WERI-Rb-1 (cell line): ENCODE data around the gene MTSS2.

Source experiments
- DNase-seq: peaks from one replicate; pipeline ENCODE4 v3.0.0-alpha.2; 2020
- H3K27ac ChIP-seq: fragments of 250-450 bp; sonication (Bioruptor Pico); 2 replicates; pipeline ENCODE4 v1.5.1; 2020; ENCODE audit warnings: mild to moderate bottlenecking, moderate library complexity
- H3K27me3 ChIP-seq: fragments of 250-450 bp; sonication (Bioruptor Pico); 2 replicates; pipeline ENCODE4 v1.5.1; 2021; ENCODE audit warnings: mild to moderate bottlenecking, low read depth, moderate library complexity; ENCODE audit not compliant: insufficient read depth, severe bottlenecking
- H3K36me3 ChIP-seq: fragments of 250-450 bp; sonication (Bioruptor Pico); 2 replicates; pipeline ENCODE4 v1.5.1; 2020; ENCODE audit warnings: mild to moderate bottlenecking, moderate library complexity
- H3K4me3 ChIP-seq: 2 replicates; pipeline ENCODE4 v1.5.1; 2011; ENCODE audit warnings: low read depth, mild to moderate bottlenecking, control low read depth, low read length
- H3K9me3 ChIP-seq: fragments of 250-450 bp; sonication (Bioruptor Pico); 2 replicates; pipeline ENCODE4 v1.5.1; 2021; ENCODE audit warnings: mild to moderate bottlenecking, moderate library complexity; ENCODE audit not compliant: severe bottlenecking
- TF ChIP-seq, protein P1 (sequence below): IDR thresholded peaks from 2 replicates; pipeline ENCODE4 v1.5.1; 2011; ENCODE audit warnings: low read depth, mild to moderate bottlenecking, control low read depth, inconsistent platforms, low read length

The MTSS2 gene

DNA sequence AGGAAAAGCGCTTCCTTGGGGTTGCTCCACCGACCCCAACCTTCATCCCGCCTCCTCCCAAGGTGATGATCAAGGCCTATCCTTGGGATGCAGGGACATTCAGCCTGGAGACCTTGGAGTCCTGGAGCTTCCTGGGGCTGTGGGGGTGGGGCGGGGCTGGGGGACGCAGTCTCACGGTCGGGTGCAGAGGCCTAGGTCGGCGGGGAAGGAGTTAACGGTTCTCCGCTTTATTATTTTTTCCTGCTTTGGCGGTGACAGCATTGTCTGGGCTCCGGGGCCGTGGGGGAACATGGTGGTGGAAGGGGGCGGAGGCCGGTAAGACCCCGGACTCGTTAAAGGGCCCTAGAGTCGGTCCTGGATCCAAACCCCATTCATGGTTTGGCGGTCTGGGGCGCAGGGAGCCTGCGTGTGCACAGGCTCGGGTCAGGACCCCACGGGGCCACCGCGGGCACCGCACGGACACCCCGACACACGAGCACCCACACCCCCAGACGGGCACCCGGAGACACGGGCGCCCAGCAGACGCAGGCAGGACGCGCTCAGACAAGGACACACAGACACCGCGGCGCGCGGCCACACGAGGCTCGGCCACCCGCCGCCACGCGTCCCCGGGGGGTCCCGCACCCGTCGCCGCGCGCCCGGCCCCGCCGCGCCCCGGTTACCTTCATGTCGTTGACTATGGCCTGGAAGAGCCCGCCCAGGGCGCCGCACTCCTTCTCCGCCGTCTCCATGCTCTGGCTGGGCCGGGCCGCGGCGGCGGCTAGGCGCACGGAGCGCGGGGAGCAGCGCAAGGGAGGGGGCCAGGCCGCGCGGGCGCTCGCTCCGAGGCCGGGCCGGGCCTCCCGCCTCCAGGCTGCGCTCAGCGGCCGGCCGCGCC, 554 bp downstream of the MTSS2 start:
- Histone ChIP-seq H3K4me3 (peak overlapping the region; percentile 80), H3K27me3 (no peaks in the 10 kb centered on the region), H3K36me3 (peaks cover 20% of the 10 kb centered on the region), H3K27ac (peak overlapping the region; percentile 78), H3K9me3 (no peaks in the 10 kb centered on the region)
- no peak for DNase-seq
- TF ChIP-seq, protein P1, sequence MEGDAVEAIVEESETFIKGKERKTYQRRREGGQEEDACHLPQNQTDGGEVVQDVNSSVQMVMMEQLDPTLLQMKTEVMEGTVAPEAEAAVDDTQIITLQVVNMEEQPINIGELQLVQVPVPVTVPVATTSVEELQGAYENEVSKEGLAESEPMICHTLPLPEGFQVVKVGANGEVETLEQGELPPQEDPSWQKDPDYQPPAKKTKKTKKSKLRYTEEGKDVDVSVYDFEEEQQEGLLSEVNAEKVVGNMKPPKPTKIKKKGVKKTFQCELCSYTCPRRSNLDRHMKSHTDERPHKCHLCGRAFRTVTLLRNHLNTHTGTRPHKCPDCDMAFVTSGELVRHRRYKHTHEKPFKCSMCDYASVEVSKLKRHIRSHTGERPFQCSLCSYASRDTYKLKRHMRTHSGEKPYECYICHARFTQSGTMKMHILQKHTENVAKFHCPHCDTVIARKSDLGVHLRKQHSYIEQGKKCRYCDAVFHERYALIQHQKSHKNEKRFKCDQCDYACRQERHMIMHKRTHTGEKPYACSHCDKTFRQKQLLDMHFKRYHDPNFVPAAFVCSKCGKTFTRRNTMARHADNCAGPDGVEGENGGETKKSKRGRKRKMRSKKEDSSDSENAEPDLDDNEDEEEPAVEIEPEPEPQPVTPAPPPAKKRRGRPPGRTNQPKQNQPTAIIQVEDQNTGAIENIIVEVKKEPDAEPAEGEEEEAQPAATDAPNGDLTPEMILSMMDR: no peak

DNA sequence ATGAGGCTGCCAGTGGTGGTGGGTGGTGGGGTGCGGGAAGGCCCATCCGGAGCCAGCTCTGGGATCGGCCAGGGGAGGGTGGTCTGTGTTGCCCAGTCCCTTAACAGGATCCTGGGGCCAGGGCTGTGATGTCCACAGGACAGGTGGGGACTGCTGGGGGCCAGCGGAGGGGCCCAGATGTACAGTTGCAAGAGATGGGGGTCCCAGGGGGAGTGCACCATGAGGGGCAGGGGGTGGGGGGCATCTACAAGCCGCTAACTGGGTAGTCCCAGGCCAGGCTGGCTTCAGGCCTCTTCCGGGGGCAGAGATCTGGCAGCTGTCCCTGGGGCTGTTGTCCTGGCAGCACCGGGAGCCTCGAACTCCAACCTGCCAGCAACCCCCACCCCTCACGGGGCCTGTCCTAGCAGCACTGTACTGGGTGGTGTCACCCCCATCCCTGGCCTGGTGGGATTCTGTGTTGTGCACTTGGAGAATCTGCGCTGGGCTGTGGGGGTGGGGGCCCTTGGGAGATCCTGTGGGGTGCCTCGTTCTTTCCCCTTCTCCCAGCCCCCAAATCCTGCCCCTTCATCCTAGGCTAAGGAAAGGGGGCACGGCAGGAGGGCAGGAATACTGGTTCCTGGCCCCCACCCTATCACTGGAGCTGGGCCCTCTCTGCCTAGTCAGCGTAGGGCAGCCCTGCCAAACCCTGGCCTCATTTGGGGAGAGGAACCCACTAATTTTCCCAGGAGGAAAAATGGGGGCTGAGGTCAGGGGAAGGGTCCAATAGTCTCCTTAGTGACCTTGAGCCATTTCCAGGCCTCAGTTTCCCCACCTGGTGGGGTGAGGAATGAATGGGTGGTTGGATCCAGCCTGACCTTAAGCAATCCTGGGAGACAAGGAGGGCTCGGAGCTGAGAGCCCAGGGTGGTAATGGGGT, 1.4 kb downstream of the MTSS2 start:
- peaks cover 25% of the 10 kb centered on the region for H3K36me3 ChIP-seq
- H3K27ac ChIP-seq: peak overlapping the region; percentile 78
- peak overlapping the region; percentile 80 for H3K4me3 ChIP-seq
- H3K27me3 ChIP-seq: no peaks in the 10 kb centered on the region
- TF ChIP-seq, protein P1: no peak
- no peak for DNase-seq
- no peaks in the 10 kb centered on the region for H3K9me3 ChIP-seq

DNA sequence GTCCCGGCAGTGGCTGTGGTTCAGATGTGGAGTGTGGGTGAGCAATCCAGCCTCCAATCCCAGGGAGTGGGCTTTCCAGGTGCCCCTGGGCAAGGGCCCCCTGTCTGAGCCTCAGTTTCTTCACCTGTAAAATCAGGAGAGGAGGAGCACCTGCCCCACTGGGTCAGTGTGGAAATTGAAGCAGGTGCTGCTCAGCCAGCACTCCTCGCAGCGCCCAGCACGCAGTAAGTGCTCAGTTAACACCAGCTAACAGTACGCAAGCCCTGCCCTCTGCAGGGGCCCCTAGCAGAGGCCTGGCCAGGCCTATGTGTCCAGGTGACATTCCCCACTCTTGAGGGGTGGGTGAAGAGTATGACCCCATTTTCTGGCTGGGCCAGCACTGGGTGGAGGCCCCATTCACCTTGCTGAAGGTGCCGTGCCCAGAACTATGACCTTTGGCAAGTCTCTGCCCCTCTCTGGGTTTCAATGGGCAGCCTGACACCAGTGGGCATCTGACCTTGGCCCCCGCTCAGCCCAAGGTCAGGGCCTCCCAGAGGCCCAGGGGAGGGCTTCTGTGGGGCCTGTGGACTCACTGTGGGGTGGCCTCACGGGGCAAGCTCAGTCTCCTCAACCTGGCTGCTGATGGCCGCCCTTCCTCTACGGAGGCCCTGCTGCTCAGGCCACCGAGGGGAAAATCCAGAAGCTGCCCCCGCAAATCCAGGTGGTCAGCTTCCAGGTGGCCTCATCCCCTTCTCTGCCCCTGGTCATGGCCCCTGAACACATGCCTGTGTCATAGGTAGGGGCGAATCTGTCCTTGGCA, 2.5 kb downstream of the MTSS2 start:
- TF ChIP-seq, protein P1: no peak
- Histone ChIP-seq H3K27ac (no peak overlapping the region), H3K4me3 (no peak overlapping the region), H3K27me3 (no peaks in the 10 kb centered on the region), H3K36me3 (peaks cover 36% of the 10 kb centered on the region), H3K9me3 (no peaks in the 10 kb centered on the region)
- DNase-seq: no peak

DNA sequence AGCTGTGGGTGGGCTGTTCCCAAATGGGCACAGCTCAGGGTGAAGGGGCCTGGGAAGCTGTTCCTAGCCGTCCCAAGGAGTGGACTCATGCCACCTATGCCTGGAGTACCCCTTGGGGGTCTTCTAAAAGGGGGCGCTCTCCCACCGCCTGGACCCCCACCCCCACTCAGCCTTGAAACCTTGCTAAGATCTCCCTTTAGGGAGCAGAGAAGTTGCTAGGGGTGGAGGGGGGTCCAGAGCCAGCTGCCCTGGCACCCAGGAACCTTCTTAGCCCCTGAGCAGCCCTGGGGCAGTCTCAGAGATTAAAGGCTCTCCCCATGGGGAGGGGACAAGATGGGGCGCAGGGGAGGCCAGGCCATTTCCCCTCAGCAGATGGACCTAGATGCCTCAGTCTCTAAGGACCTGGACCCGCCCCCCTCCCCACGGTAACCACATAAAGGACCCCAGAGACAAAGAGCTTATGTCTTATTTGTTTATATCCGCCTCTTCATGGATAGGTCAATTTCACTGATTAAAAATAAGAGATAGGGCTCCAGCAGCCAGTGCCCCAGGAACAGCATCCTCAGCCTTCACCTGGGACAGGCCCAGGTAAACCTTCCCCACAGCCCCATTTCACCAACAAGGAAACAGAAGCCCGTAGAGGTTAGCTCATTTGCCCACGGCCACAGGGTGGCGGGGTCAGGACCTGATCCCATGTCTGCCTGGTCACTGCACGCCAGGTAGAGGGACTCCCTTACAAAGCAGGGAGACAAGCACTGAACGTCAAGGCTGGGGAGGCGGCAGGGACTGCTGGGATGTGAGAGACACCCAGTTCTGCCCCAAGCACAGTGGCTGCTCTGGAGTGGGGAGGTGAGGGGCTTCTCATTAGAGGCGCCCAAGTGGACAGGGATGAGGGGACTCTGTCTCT, 3.4 kb downstream of the MTSS2 start:
- Histone ChIP-seq H3K27me3 (no peaks in the 10 kb centered on the region), H3K36me3 (peaks cover 45% of the 10 kb centered on the region), H3K27ac (0 out of 2 replicates have a peak overlapping the region, but pooled peaks have one; percentile 14), H3K4me3 (no peak overlapping the region), H3K9me3 (no peaks in the 10 kb centered on the region)
- TF ChIP-seq, protein P1: peak; percentile 27; the same call in 1 of the 2 replicates
- DNase-seq: no peak
